PC-9 (cell line): Measurements from ENCODE around the gene SLC10A7.

ENCODE experiments used
- CTCF ChIP-seq: fragments of 200-600 bp; sonication (generic); conservative IDR thresholded peaks from 2 replicates; pipeline ENCODE4 v1.6.1; 2017; ENCODE audit warnings: mixed run types, antibody characterized with exemption, mild to moderate bottlenecking, moderate library complexity
- EZH2 ChIP-seq: fragments of 200-600 bp; sonication (generic); IDR thresholded peaks from 2 replicates; pipeline ENCODE4 v1.8.0; 2017; ENCODE audit warnings: antibody characterized with exemption, low read depth

- no peak for TF ChIP-seq CTCF
- no peak for TF ChIP-seq EZH2
Observed at GRCh38 chr4:146244496-146244895, 277.2 kb downstream of the SLC10A7 start.
